ENCODE results near the gene PPARGC1A. TPM values are rescaled to one million over a fixed set of nuclear protein-coding genes. Genes with fewer than 3 reads are reported as not detected.

The PPARGC1A gene
- total and polyA plus RNA-seq, 8 donors, result 2.7 to 12.2 (median 8.1) TPM

DNA sequence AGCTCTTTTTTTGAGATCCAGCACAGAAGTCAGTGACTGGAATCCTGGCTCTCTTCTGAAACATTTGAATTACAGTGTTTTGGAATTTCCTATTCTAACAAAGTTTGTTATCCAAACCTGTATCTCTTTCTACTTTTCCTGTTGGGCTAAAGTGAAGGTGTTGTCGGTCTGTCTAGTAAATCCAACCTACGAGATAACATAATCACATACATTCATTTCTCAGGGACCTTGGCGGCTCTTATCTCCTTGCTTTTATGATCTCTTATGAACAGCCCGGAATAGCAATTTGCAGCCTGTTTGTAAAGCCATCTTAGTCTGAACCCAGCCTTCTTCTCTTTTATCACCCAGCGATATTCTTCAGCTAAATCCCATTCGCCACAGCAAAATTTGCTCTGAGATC lies 14.5 kb downstream of the PPARGC1A start:
- intact Hi-C loops (cut with DNase I), result no loop called here
- ATAC-seq (no peak), FAIRE-seq (no peak), DNase-seq (no peak)
- no peaks in the 10 kb centered on the region for H3K9me3 ChIP-seq
- no peaks in the 10 kb centered on the region for H3K27me3 ChIP-seq
- no peak overlapping the region for H3K4me3 ChIP-seq
- peaks cover 0 to 4% (median 0%) of the 10 kb centered on the region in 3 donors for H3K4me1 ChIP-seq
- TF ChIP-seq, protein P1, sequence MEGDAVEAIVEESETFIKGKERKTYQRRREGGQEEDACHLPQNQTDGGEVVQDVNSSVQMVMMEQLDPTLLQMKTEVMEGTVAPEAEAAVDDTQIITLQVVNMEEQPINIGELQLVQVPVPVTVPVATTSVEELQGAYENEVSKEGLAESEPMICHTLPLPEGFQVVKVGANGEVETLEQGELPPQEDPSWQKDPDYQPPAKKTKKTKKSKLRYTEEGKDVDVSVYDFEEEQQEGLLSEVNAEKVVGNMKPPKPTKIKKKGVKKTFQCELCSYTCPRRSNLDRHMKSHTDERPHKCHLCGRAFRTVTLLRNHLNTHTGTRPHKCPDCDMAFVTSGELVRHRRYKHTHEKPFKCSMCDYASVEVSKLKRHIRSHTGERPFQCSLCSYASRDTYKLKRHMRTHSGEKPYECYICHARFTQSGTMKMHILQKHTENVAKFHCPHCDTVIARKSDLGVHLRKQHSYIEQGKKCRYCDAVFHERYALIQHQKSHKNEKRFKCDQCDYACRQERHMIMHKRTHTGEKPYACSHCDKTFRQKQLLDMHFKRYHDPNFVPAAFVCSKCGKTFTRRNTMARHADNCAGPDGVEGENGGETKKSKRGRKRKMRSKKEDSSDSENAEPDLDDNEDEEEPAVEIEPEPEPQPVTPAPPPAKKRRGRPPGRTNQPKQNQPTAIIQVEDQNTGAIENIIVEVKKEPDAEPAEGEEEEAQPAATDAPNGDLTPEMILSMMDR (IDR thresholded peaks at IDR 0.05), result no peak
- H3K27ac ChIP-seq, result peak overlapping the region in 1 of 4 donors; percentile 12
- 29 to 32% methylated on average over 6 of the region's 6 CpGs for WGBS, 2 donors
- H3K36me3 ChIP-seq, result no peaks in the 10 kb centered on the region

DNA sequence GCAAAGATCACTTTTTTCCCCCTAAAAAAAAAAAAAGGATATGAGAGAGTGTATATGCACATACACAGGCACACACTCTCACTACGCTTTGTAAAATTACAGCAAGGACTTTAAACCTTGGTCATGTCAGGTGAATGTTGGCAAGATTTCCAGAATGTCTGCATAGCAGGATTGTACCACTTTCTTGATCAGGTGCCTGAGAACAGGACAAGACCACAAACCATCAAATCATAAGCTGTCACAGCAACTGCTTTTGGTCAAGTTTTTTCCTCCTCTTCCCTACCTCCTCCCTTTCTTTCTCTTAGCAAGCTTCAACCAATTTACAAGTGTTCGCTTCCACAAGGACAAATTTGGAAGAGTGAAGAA lies 15.3 kb downstream of the PPARGC1A start:
- no peak for DNase-seq
- no peak overlapping the region for H3K4me3 ChIP-seq

DNA sequence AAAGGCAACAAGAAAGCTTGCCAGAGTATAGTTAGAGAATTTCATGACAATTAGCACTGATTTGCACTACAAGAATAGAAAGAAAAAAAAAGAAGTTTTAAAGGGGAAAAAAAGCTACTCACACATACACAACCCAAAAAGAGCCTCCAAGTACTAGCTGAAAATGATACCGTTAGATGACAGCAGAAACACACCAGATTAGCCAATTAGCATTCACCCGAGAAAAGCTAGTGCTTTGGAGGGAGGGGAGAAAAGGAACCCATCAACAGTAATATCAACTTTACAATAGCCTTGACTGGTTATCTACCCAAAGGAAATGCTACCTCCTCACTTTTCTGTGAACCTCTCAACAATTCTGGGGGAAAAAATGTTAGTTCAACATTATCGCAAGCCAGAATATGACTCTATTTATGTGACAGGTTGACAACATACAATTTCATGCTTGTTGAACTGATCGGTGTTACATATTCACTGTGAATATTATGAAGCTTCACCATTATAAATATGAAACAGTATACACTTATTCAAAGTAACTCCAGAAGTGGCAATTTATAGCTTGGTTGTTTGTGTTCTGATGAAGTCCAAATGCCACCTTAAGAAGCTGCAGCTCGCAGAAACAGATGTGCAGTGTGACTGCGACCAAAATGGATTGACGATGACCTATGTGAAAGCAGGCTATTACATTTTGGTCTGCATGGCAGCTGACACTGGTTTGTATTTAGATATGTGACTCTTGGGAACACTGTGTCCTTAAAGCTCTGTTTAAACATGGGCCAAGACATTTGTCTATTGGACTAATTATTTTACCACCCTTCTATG lies 15.9 kb downstream of the PPARGC1A start:
- DNase-seq (no peak), FAIRE-seq (no peak), ATAC-seq (peak in 1 of 4 donors; percentile 19)
- TF ChIP-seq, protein P1 (IDR thresholded peaks at IDR 0.05), result no peak
- no peak overlapping the region for H3K27ac ChIP-seq
- no peaks in the 10 kb centered on the region for H3K27me3 ChIP-seq
- peaks cover 0 to 4% (median 0%) of the 10 kb centered on the region in 3 donors for H3K4me1 ChIP-seq
- no peaks in the 10 kb centered on the region for H3K36me3 ChIP-seq
- WGBS, 2 donors, result 57 to 62% methylated on average over 7 of the region's 7 CpGs
- H3K9me3 ChIP-seq, result no peaks in the 10 kb centered on the region
- H3K4me3 ChIP-seq, result no peak overlapping the region
- intact Hi-C loops (cut with DNase I), result no loop called here

More for the DNA sequence above, 15.3 kb downstream of the PPARGC1A start:
- TF ChIP-seq, protein P1 (IDR thresholded peaks at IDR 0.05), result no peak
- Histone ChIP-seq H3K4me1 (peaks cover 0 to 4% (median 0%) of the 10 kb centered on the region in 3 donors), H3K27ac (peak overlapping the region in 1 of 4 donors; percentile 21), H3K36me3 (no peaks in the 10 kb centered on the region), H3K27me3 (no peaks in the 10 kb centered on the region), H3K9me3 (no peaks in the 10 kb centered on the region)
- FAIRE-seq (no peak), ATAC-seq (peak in 2 of 4 donors; percentile 38 to 61)
- intact Hi-C loops (cut with DNase I), result no loop called here
- WGBS, 2 donors, result 43 to 62% methylated on average over 2 of the region's 2 CpGs

DNA sequence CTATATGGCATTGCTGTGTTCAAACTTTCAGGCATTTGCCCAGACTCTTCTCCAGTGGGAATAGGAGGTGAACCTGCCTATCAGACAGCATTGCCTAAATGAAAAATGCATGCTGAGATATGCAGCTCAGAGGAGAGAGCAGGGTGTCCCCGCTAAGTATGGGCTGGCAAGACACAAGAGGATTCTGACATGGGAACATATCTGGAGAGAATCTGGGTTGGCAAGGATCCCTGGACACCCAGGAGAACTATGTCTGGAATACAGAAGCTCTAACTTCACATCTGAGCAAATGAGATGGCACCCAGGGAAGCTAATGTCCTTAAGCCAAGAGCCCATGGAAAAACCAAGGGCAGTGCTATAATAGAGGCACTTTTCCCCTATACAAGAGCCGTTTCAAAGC lies 18.4 kb downstream of the PPARGC1A start:
- no peak for ATAC-seq
- intact Hi-C loops (cut with DNase I), result no loop called here

More for the DNA sequence above, 18.4 kb downstream of the PPARGC1A start:
- no peaks in the 10 kb centered on the region for H3K27me3 ChIP-seq
- H3K36me3 ChIP-seq, result no peaks in the 10 kb centered on the region
- FAIRE-seq (no peak), DNase-seq (no peak)
- no peak overlapping the region for H3K4me3 ChIP-seq
- 45 to 52% methylated on average over 2 of the region's 2 CpGs for WGBS, 2 donors
- H3K4me1 ChIP-seq, result peaks cover 0 to 4% (median 0%) of the 10 kb centered on the region in 3 donors
- no peaks in the 10 kb centered on the region for H3K9me3 ChIP-seq
- TF ChIP-seq, protein P1 (IDR thresholded peaks at IDR 0.05), result no peak
- H3K27ac ChIP-seq, result no peak overlapping the region

Data from pancreas (tissue), 10 donors.